PC-3 (cell line): Measurements from ENCODE around the gene GALNT14.

ENCODE experiments used
- EZH2 ChIP-seq: fragments of 300-600 bp; sonication (generic); IDR thresholded peaks from one replicate; pipeline ENCODE4 v1.6.1; 2017; ENCODE audit warnings: antibody characterized with exemption, mild to moderate bottlenecking, low read length; ENCODE audit not compliant: unreplicated experiment
- EZH2phosphoT487 ChIP-seq: fragments of 300-600 bp; sonication (generic); IDR thresholded peaks from 2 replicates; pipeline ENCODE4 v1.6.1; 2018; ENCODE audit warnings: mild to moderate bottlenecking, antibody characterized with exemption, low read length, borderline replicate concordance
- TF ChIP-seq, protein P1 (sequence below): fragments of 300-600 bp; sonication (generic); conservative IDR thresholded peaks from 2 replicates; pipeline ENCODE4 v1.5.1; 2017; ENCODE audit warnings: antibody characterized with exemption, low read depth, mild to moderate bottlenecking, low read length

DNA sequence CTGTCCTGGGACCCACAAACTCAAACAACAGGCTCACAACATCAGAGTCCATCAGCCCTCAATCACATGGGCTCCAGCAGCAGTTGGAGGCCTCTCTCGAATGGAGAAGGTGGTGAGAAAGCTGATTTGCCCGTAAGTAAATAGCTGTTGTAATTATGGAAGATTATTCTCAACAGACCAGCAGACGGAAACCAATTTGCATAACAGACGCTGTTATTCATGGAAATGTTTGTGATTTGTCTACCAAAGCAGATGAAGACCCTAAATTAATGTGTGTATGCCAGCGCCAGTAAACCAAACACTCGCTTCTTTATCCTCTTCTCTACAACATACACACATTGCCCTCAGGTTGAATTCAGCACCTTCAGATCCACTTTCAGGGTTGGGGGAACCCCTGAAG, 23.4 kb upstream of the GALNT14 start:
- TF ChIP-seq EZH2phosphoT487 (no peak), EZH2 (no peak)
- TF ChIP-seq, protein P1, sequence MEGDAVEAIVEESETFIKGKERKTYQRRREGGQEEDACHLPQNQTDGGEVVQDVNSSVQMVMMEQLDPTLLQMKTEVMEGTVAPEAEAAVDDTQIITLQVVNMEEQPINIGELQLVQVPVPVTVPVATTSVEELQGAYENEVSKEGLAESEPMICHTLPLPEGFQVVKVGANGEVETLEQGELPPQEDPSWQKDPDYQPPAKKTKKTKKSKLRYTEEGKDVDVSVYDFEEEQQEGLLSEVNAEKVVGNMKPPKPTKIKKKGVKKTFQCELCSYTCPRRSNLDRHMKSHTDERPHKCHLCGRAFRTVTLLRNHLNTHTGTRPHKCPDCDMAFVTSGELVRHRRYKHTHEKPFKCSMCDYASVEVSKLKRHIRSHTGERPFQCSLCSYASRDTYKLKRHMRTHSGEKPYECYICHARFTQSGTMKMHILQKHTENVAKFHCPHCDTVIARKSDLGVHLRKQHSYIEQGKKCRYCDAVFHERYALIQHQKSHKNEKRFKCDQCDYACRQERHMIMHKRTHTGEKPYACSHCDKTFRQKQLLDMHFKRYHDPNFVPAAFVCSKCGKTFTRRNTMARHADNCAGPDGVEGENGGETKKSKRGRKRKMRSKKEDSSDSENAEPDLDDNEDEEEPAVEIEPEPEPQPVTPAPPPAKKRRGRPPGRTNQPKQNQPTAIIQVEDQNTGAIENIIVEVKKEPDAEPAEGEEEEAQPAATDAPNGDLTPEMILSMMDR = no peak
